HG02623 (cell line): ENCODE measurements around the gene HOMER1.
A peak's percentile ranks its signal among the peaks of the same experiment; 100 is the strongest.
"Not testable (repeated sequence)": the region's sequence is repeated elsewhere in the genome, so short reads cannot be mapped to it uniquely, and the experiment has no call there.

ENCODE experiments used
- ATAC-seq: cut with Tn5 transposase; IDR thresholded peaks from one replicate; pipeline ENCODE4 v1.9.1; 2021; ENCODE audit warnings: moderate library complexity; ENCODE audit not compliant: unreplicated experiment

HOMER1 gene

GRCh38 chr5:79517601-79518000 lies 3.7 kb upstream of the HOMER1 start:
- ATAC-seq = no peak

DNA sequence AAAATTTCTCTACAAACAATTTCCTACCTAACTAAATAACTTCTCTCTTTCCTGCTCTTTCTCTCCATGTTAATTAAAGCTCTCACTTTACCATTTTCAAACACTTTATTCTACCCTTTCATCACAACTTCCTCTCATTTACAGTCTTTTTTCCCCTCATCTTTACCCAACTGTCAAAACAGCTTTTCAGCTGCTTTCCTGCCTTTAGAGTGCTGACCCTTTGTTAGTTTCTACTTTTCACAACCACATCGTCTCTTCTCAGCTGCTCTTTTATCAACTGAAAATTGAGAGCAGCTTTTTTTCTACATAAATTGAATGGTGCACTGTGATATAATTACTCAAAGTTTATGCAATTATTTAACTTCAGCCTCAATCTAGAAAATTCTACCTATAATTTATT lies 3.1 kb upstream of the HOMER1 start:
- no peak for ATAC-seq

- not testable (repeated sequence) for ATAC-seq
Measured at GRCh38 chr5:79516331-79516730, 2.4 kb upstream of the HOMER1 start.

DNA sequence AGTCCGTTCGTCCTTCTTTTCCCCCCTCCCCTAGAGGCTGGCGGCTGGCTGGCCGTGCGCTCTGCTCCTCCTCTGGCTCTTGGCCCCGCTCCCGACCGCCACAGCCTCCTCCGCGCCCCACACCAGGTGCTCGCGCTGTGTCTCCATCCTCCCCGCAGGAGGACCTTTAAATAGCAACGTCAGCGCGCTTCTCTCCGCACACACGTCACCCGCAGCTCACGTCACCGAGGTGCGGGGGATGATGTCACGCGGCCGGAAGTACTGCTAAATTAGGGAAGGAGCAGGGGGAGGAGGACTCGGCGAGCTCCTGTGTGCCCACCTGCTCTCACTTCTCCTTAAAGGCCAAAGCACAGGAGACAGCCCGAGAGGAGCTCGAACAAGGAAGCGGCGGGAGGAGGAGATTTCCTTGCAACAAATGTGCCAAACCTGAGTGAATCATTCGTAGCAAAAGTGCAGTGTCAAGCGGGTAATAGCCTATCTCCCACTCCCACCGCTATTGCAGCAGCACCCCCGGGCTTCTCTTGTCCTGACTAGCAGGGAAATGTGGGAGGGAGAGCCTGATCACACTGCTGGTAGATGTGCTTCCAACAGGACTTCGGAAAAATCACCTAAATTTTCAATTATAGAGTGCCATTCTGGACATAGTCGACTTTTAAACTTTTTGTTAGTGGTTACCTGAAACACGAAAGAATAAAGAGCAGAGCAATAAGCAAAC lies 614 bp upstream of the HOMER1 start:
- peak; percentile 70 for ATAC-seq

- no peak for ATAC-seq
Measured at GRCh38 chr5:79513308-79513703, 628 bp downstream of the HOMER1 start.

DNA sequence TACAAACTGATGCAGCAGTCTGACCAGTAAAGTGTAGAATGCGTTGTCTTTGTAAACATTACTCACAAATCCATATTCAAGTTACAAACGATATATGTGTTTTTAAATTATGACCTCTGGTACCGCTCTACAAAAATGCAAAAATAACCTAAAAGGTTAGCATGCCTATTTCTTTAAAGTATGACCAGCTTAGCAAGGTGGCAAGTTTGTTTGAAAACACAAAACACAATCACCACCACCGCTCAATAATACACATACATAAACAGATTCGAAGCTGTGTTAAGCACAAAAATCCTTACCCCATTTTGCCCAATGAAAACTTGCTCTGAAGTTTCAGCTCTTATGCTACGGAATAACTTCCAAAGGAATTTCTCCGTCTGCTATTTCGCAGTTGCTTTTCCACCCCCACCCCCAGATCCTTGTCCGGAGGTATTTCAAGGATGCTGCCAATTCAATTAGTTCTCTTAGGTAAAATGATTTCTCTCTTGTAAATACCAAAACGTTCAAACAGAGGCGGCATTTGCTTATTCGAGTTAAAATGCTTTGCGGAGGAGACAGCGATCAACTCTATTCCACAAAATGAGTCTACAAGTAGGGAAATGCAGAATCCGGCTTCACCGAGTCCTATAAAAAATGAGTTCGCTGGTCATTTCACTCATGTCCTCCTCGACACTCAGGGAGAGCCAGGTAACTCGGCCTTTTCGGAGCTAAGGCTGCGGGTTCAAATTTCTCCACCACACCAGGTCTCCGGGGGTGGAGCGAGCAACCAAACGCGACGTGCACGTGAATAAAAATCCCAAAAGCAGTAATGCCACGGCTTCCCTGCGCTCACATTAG lies 1.2 kb downstream of the HOMER1 start:
- no peak for ATAC-seq

GRCh38 chr5:79512049-79512448 lies 1.9 kb downstream of the HOMER1 start:
- ATAC-seq = no peak

- ATAC-seq = no peak
Measured at GRCh38 chr5:79510638-79511037, 3.3 kb downstream of the HOMER1 start.

- ATAC-seq = no peak
Measured at GRCh38 chr5:79509244-79509885, 4.6 kb downstream of the HOMER1 start.

DNA sequence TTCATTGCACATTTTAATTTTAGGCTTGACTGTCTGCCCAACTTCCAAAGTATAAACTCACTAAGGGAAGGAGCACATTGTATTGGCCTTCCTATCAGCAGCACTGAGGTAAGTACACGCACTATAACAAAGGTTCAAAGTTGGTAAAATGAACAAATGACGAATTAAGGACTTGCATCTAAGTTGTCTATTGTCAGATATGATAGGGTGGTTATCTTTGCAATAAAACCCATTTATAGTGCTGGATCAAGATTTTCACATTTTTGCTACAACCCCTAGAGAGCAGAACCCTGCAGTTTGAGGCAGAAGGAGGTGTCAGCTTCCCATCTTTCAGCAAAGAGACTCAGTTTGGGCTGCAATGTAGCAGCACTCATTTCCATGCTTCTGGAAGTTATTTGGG lies 5.1 kb downstream of the HOMER1 start:
- ATAC-seq = no peak

- no peak for ATAC-seq
Measured at GRCh38 chr5:79508354-79508753, 5.6 kb downstream of the HOMER1 start.

DNA sequence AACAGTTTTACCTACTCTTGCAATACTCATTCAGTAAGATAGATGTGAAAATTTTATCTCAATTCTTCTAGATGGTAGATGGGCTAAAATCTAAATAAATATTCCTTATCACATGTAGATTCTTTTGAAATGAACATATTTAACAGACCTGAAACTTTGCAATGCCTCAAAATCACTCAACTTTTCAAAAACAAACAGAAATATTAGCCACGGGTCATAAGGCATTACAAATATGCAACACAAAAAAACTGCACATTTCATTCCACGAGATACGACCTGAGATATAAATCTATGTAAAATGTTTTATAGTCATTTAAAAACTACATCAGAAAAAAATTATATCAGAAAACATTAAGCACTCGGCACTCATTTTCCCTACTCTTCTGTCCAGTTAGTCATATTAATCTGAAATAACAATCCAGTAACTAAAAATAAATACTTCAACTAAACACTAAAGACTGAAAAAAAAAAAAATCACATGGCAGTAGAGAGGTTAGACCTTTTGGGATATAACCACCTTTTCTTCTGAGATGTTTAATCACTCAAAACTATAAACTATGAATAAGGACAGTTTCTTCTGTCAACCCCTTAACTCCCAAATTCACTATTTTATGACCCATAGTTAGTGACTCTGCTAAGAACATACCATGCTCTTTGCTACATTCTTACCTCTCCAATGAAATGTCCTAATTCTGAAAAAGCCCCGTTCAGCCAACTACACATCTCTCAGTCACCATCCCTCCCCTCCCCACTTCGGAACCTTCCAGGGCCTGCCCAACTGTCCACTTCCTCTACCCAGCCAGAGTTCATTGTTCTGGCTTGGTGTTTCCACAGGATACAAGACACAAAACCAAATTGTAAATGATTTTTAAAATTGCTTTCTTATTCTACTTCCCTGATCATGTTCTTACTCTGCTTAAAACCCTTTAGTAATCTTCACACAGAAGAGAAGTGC lies 6.4 kb downstream of the HOMER1 start:
- no peak for ATAC-seq

- no peak for ATAC-seq
Measured at GRCh38 chr5:79505138-79505537, 8.8 kb downstream of the HOMER1 start.

DNA sequence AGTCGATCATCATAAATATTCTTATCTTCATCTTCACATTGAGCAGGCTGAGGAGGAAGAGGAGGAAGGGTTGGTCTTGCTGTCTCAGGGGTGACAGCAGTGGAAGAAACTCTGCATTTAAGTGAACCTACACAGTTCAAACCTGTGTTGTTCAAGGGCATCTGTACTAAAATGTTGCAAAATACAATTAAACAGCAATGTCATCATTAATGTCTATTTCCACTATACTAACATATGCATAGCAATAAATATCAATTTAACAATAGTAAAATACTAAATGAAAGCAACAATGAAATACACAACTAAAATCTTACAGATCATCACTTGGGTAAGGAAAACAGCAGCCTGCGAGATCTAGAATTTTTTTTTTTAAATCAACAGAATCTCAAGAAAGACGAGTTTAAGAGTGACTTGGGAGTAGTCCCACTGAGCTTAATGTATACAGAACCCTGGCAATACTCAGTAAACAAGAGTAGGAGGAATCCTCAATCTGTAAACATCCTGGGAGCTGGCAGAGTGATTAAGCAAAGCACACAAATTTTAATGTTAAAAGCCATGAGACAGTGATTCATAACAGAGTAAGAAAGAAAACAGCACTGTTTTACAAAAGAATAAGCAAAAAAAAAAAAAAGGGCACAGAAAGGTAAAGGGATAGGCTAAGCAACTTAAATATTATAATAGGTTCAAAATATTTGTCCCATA lies 10.0 kb downstream of the HOMER1 start:
- no peak for ATAC-seq

DNA sequence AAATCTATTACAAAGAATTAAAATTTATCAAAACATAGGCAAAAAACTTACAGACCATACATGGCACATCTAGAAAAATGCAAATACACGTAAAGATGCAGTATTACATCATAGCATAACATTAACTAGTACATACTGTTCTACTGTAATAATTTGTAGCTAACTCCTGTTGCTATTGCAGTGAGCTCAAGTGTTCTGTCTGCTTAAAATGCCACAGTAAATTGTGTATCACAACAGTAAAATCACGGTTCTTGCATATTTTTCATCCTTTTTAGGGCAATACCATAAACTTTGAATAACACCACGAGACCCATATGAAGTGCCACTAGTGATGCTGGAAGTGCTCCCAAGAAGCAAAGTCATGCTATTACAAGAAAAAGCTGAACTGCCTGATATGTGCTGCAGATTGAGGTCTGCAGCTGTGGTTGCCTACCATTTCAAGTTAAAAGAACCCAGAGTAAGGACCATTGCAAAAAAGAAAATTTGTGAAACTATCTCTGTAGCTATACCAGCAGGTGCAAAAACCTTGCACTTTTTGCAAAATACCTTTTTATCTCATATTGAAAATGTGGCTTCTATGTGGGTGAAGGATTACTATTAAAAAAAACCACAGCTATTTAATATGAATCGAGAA lies 14.2 kb downstream of the HOMER1 start:
- no peak for ATAC-seq

GRCh38 chr5:79495311-79495710 lies 18.6 kb downstream of the HOMER1 start:
- ATAC-seq = no peak

GRCh38 chr5:79493596-79494345 lies 20.2 kb downstream of the HOMER1 start:
- no peak for ATAC-seq

- no peak for ATAC-seq
Measured at GRCh38 chr5:79491690-79492317, 22.1 kb downstream of the HOMER1 start.
